HepG2 (cell line): ENCODE data around the gene RAC2. TPM values are rescaled to one million over a fixed set of nuclear protein-coding genes. Genes with fewer than 3 reads are reported as not detected.

ENCODE experiments used
- ATAC-seq: fragments of 200-7000 bp; cut with Tn5 transposase; 3 replicates; pipeline ENCODE4 v1.9.1; 2020; ENCODE audit warnings: mild to moderate bottlenecking, moderate library complexity
- BruUV-seq: library from RNA; stranded (reverse); fragments of 400-500 nt; replicated peaks from 2 replicates; lab custom pipeline; 2021; lab: Mats Ljungman, UMichigan
- CTCF ChIA-PET: fragments of 300-600 bp; formaldehyde crosslinking; extraction: SDS; loops from one replicate; lab custom pipeline; 2021; ENCODE audit warnings: low total read pairs, inconsistent platforms, low intra/inter-chr PET ratio; lab: Yijun Ruan, JAX
- POLR2A ChIA-PET: fragments of 350-600 bp; sonication (Branson Sonifier 250); formaldehyde crosslinking; loops from one replicate; lab custom pipeline; 2020; ENCODE audit warnings: antibody characterized with exemption, inconsistent platforms; lab: Yijun Ruan, JAX
- DNase-seq: peaks from one replicate; pipeline ENCODE4 v3.0.0-alpha.2; 2015; ENCODE audit warnings: low spot score
- FAIRE-seq: peaks from 3 replicates; lab custom pipeline; 2011; peaks lifted over from hg19 to GRCh38; lab: Jason Lieb, UNC
- H2AFZ ChIP-seq: one replicate; pipeline ENCODE4 v1.6.1; 2011; ENCODE audit warnings: low read length, inconsistent platforms
- H3K27ac ChIP-seq: fragments of 300-600 bp; 3 replicates; pipeline ENCODE4 v1.8.0; 2011; ENCODE audit warnings: mixed run types, mild to moderate bottlenecking, mixed read lengths, low read length, inconsistent platforms; ENCODE audit not compliant: insufficient read depth; ENCODE audit errors: extremely low read length
- H3K27me3 ChIP-seq, 2 experiments: fragments of 200-600 bp in 1 of 2; 2 replicates in 1 of 2; 3 replicates in 1 of 2; pipeline versions ENCODE4 v1.6.0 to v1.8.0; 2011; ENCODE audit warnings: low read length in 2 of 2, mild to moderate bottlenecking in 2 of 2, moderate library complexity in 2 of 2, inconsistent platforms in 1 of 2; ENCODE audit not compliant: insufficient read depth in 2 of 2, control insufficient read depth in 1 of 2
- H3K36me3 ChIP-seq, 2 experiments: fragments of 200-600 bp in 1 of 2; replicated peaks in 1 of 2; 2 replicates in 1 of 2; 3 replicates in 1 of 2; pipeline versions ENCODE4 v1.5.1 to v1.8.0; 2011; ENCODE audit warnings: low read length in 2 of 2, inconsistent platforms in 1 of 2; ENCODE audit not compliant: insufficient read depth in 2 of 2, control insufficient read depth in 1 of 2
- H3K4me1 ChIP-seq: 2 replicates; pipeline ENCODE4 v1.5.1; 2012; ENCODE audit warnings: low read length, inconsistent platforms; ENCODE audit not compliant: insufficient read depth
- H3K4me2 ChIP-seq: 2 replicates; pipeline ENCODE4 v1.6.0; 2011; ENCODE audit warnings: low read depth, low read length, inconsistent platforms
- H3K4me3 ChIP-seq, 3 experiments: fragments of 200-600 bp in 1 of 3; sonication (generic), shearing (Covaris generic) in 1 of 3; replicated peaks in 1 of 3; 2 replicates each; pipeline ENCODE4 v1.5.1; 2011 to 2016; ENCODE audit warnings: low read length in 3 of 3, inconsistent platforms in 2 of 3, low read depth in 2 of 3, mild to moderate bottlenecking in 2 of 3, control low read depth in 1 of 3, mixed read lengths in 1 of 3; ENCODE audit not compliant: insufficient read depth in 1 of 3
- H3K79me2 ChIP-seq: one replicate; pipeline ENCODE4 v1.6.1; 2011; ENCODE audit warnings: low read length, inconsistent platforms; ENCODE audit not compliant: insufficient read depth
- H3K9ac ChIP-seq: 2 replicates; pipeline ENCODE4 v1.6.0; 2011; ENCODE audit warnings: mild to moderate bottlenecking, low read depth, low read length, inconsistent platforms; ENCODE audit not compliant: insufficient read depth
- H3K9me3 ChIP-seq: 2 replicates; pipeline ENCODE4 v1.5.1; 2012; ENCODE audit warnings: mild to moderate bottlenecking, low read length
- H4K20me1 ChIP-seq: 2 replicates; pipeline ENCODE4 v1.6.0; 2011; ENCODE audit warnings: inconsistent platforms, mild to moderate bottlenecking, low read length, moderate library complexity; ENCODE audit not compliant: insufficient read depth
- ARID4A ChIP-seq: sonication (generic); formaldehyde crosslinking; IDR thresholded peaks from 2 replicates; pipeline ENCODE4 v1.5.0; 2020; ENCODE audit warnings: mild to moderate bottlenecking, missing genetic modification reagents, borderline replicate concordance
- ATM ChIP-seq: fragments of 450-650 bp; IDR thresholded peaks from 2 replicates; pipeline ENCODE4 v1.7.1; 2017; ENCODE audit warnings: mild to moderate bottlenecking, borderline replicate concordance
- HNRNPK ChIP-seq: fragments of 200-400 bp; formaldehyde crosslinking; IDR thresholded peaks from 2 replicates; pipeline ENCODE4 v1.6.1; 2018; ENCODE audit warnings: low read length, low read depth, moderate library complexity, mild to moderate bottlenecking; ENCODE audit not compliant: poor library complexity, severe bottlenecking
- SATB2 ChIP-seq: sonication (generic); formaldehyde crosslinking; IDR thresholded peaks from 2 replicates; pipeline ENCODE4 v1.5.0; 2020; ENCODE audit warnings: missing genetic modification reagents
- WGBS: methylation state at CpG from one replicate; pipeline ENCODE4 v1.1.6; 2017; ENCODE audit warnings: low lambda C conversion rate; 5-methylcytosine and 5-hydroxymethylcytosine counted together
- in situ Hi-C: cut with HindIII; loops from 2 replicates; pipeline ENCODE4 v1.10.0; 2017; ENCODE audit warnings: low pct_unique_long_range_greater_than_20kb; ENCODE audit not compliant: extremely low pct_ligation_motif_present
- intact Hi-C: fragments of 100-400 bp; cut with micrococcal nuclease; formaldehyde crosslinking; loops from one replicate; pipeline ENCODE4 v1.10.0; 2022; ENCODE audit not compliant: unreplicated experiment
- polyA plus RNA-seq, 8 experiments: library from polyadenylated mRNA; depleted of rRNA in 3 of 8; stranded (reverse) in 7 of 8; unstranded in 1 of 8; fragments of >200 nt; fragmentation: Illumina TruSeq in 4 of 8; extraction: Trizol in 4 of 8; gene quantifications; 2 replicates each; pipeline versions ENCODE4 v1.2.1 to v1.2.3, GENCODE V29; 2011 to 2016; ENCODE audit warnings: low read depth in 4 of 8, missing spikeins in 1 of 8, mixed read lengths in 1 of 8; ENCODE audit not compliant: insufficient read depth in 1 of 8
- total RNA-seq, 5 experiments: library from RNA; depleted of rRNA; stranded (reverse); fragments of >200 nt; fragmentation: Illumina TruSeq; extraction: Trizol; gene quantifications; 2 replicates each; pipeline ENCODE4 v1.2.3, GENCODE V29; 2016; ENCODE audit warnings: low read depth in 1 of 5

RAC2 gene
- total and polyA plus RNA-seq, 2 of the 13 experiments (the other 11 are each of a cell fraction or from before 2014, with no cell fraction given), result 0.73 TPM; not detected in 1

- intact Hi-C loops, result no loop called here
- Histone ChIP-seq H3K4me3 (no peak overlapping the region), H2AFZ (no peak overlapping the region)
- CTCF ChIA-PET, result no interaction called here
- TF ChIP-seq ARID4A (CRISPR knock-in tag) (no peak), SATB2 (no peak)
- TF ChIP-seq, all 625 proteins: peak for 0
- no peak overlapping the region for H3K4me2 ChIP-seq
- H3K36me3 ChIP-seq, result no peaks in the 10 kb centered on the region
- ATAC-seq (no peak), FAIRE-seq (no peak), DNase-seq (no peak)
- BruUV-seq, result no TSS peak
- H4K20me1 ChIP-seq, result no peaks in the 10 kb centered on the region
- WGBS, result 52% methylated on average over 6 of the region's 6 CpGs
- H3K79me2 ChIP-seq, result no peaks in the 10 kb centered on the region
- H3K27ac ChIP-seq, result no peak overlapping the region
- in situ Hi-C loops, result no loop called here
- no peaks in the 10 kb centered on the region for H3K9me3 ChIP-seq
- no peak overlapping the region for H3K9ac ChIP-seq
- H3K27me3 ChIP-seq, result peaks cover 0 to 24% of the 10 kb centered on the region in 2 experiments; a peak in 3 of 5 replicates
- POLR2A ChIA-PET, result no interaction called here
- H3K4me1 ChIP-seq, result no peaks in the 10 kb centered on the region
These were observed 25.7 kb downstream of the RAC2 start for GRCh38 chr22:37218399-37218770.

GRCh38 chr22:37215890-37216289 is 28.2 kb downstream of the RAC2 start:
- DNase-seq, result no peak
- intact Hi-C loops (no loop called here), in situ Hi-C loops (no loop called here)
- BruUV-seq, result no TSS peak
- peaks cover 0 to 30% of the 10 kb centered on the region in 2 experiments; a peak in 4 of 5 replicates for H3K27me3 ChIP-seq
- no peak overlapping the region for H3K4me2 ChIP-seq
- H4K20me1 ChIP-seq, result no peaks in the 10 kb centered on the region
- ChIA-PET POLR2A (no interaction called here), CTCF (no interaction called here)
- H3K4me1 ChIP-seq, result peaks cover 25% of the 10 kb centered on the region
- no peak overlapping the region for H3K27ac ChIP-seq
- H3K9me3 ChIP-seq, result no peaks in the 10 kb centered on the region
- TF ChIP-seq HNRNPK (peak; percentile 31), ATM (no peak)
- no peaks in the 10 kb centered on the region for H3K79me2 ChIP-seq
- FAIRE-seq, result no peak
- no peaks in the 10 kb centered on the region for H3K36me3 ChIP-seq
- WGBS, result 20% methylated on average over 9 of the region's 9 CpGs
- no peak overlapping the region for H3K9ac ChIP-seq
- ATAC-seq, result no peak
- no peak overlapping the region for H2AFZ ChIP-seq
- no peak overlapping the region for H3K4me3 ChIP-seq
